DOHH2 (cell line): ENCODE measurements around the gene FAM53C.

Source experiments
- H3F3A ChIP-seq: fragments of 200-600 bp; sonication (generic), shearing (Covaris generic); 2 replicates; pipeline ENCODE4 v1.6.0; 2016; ENCODE audit warnings: antibody characterized with exemption, mild to moderate bottlenecking; ENCODE audit not compliant: control insufficient read depth, insufficient read depth
- H3K27ac ChIP-seq: fragments of 200-600 bp; sonication (generic); 2 replicates; pipeline ENCODE4 v1.5.1; 2014; ENCODE audit warnings: low read depth, mild to moderate bottlenecking, low read length, moderate library complexity
- H3K27me3 ChIP-seq: fragments of 200-600 bp; sonication (generic); 2 replicates; pipeline ENCODE4 v1.6.1; 2014; ENCODE audit warnings: mild to moderate bottlenecking, low read length, mixed read lengths; ENCODE audit not compliant: control insufficient read depth
- H3K36me3 ChIP-seq: fragments of 200-600 bp; sonication (generic); 2 replicates; pipeline ENCODE4 v1.6.1; 2014; ENCODE audit warnings: mild to moderate bottlenecking, low read length, moderate library complexity, mixed read lengths; ENCODE audit not compliant: control insufficient read depth
- H3K4me1 ChIP-seq: fragments of 200-600 bp; sonication (generic); 2 replicates; pipeline ENCODE4 v1.6.1; 2014; ENCODE audit warnings: mild to moderate bottlenecking, low read length, mixed read lengths; ENCODE audit not compliant: control insufficient read depth
- H3K4me2 ChIP-seq: fragments of 200-600 bp; sonication (generic); 2 replicates; pipeline ENCODE4 v1.6.0; 2014; ENCODE audit warnings: mild to moderate bottlenecking, low read length, moderate library complexity
- H3K4me3 ChIP-seq: fragments of 200-600 bp; sonication (generic); 2 replicates; pipeline ENCODE4 v1.5.1; 2014; ENCODE audit warnings: mild to moderate bottlenecking, low read length, mixed read lengths
- H3K79me2 ChIP-seq: fragments of 200-600 bp; sonication (generic); 2 replicates; pipeline ENCODE4 v1.6.1; 2014; ENCODE audit warnings: mild to moderate bottlenecking, low read length, mixed read lengths; ENCODE audit not compliant: control insufficient read depth
- H3K9me2 ChIP-seq: fragments of 200-600 bp; sonication (generic); replicated peaks from 2 replicates; pipeline ENCODE4 v1.6.1; 2014; ENCODE audit warnings: mild to moderate bottlenecking, low read length, mixed read lengths; ENCODE audit not compliant: control insufficient read depth
- H3K9me3 ChIP-seq: fragments of 200-600 bp; sonication (generic); 2 replicates; pipeline ENCODE4 v1.6.1; 2014; ENCODE audit warnings: antibody characterized with exemption, low read length, mixed read lengths; ENCODE audit not compliant: control insufficient read depth, insufficient read depth
- H4K20me1 ChIP-seq: fragments of 200-600 bp; sonication (generic); 2 replicates; pipeline ENCODE4 v1.6.0; 2014; ENCODE audit warnings: low read depth, mild to moderate bottlenecking, antibody characterized with exemption, low read length, moderate library complexity; ENCODE audit not compliant: control insufficient read depth, insufficient read depth
- CTCF ChIP-seq: fragments of 200-600 bp; sonication (generic); IDR thresholded peaks from one replicate; pipeline ENCODE4 v1.5.1; 2014; ENCODE audit warnings: antibody characterized with exemption, mild to moderate bottlenecking, low read depth, low read length; ENCODE audit not compliant: poor library complexity, severe bottlenecking
- EZH2phosphoT487 ChIP-seq: fragments of 200-600 bp; sonication (generic); IDR thresholded peaks from 2 replicates; pipeline ENCODE4 v1.6.1; 2017; ENCODE audit warnings: borderline replicate concordance, mild to moderate bottlenecking, antibody characterized with exemption, low read length, moderate library complexity, mixed read lengths

Gene FAM53C

GRCh38 chr5:138330813-138331448, 7.1 kb upstream of the FAM53C start:
- H3K36me3 ChIP-seq: peaks cover 12% of the 10 kb centered on the region
- peak overlapping the region; percentile 71 for H3K4me2 ChIP-seq
- no peaks in the 10 kb centered on the region for H3K9me3 ChIP-seq
- H3K4me3 ChIP-seq: peak overlapping the region; percentile 83
- no peaks in the 10 kb centered on the region for H3F3A ChIP-seq
- peaks cover 13% of the 10 kb centered on the region for H3K4me1 ChIP-seq
- TF ChIP-seq CTCF: no peak
- TF ChIP-seq EZH2phosphoT487: no peak
- no peaks in the 10 kb centered on the region for H4K20me1 ChIP-seq
- peak overlapping the region; percentile 47 for H3K27ac ChIP-seq
- H3K9me2 ChIP-seq: no peaks in the 10 kb centered on the region
- H3K79me2 ChIP-seq: peaks cover 17% of the 10 kb centered on the region
- H3K27me3 ChIP-seq: no peaks in the 10 kb centered on the region

DNA sequence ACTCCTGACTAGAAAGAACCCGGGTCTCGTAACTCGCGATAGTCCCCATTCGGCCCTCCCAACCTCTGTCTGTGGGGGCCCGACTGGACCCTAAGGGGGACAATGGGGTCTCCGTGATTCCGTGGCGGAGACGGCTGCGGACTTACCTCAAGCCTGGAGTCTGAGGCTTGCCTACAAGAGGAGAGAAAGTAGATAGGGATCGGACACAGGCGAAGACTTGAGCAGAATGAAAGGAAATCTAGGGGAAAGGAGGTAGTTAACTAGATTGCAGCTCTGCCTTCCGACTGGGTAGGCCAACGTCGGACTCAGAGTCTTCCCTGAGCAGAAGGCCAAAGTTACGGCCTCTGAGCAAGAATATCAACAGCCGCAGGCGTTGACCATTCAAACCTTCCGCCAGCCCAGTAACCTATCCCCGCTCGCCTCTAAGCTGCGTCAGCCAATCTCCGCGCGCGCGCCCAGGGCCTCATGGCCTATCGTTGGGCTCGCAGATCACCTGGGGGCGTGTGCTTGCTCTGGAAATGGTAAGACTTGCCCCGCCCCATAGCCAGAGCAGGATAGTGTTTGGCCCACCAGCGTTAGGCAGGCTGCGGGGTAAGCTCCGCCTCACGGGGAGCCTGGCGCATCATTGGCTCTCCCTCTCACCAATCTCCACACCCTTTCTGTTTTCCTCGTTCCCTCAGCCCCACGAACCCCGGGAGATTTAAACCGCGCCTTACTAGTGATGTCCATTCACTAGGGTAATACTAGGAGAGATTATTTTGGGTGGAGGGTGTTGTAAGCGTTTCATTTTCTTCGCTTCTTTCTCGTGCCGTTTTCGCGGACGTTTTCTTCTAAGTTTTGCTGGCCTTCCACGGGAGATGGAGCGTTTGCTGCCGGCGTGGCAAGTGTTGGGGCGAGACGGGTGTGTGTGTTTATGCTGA, 6.4 kb upstream of the FAM53C start, which contains the start of gene CDC25C:
CDC25C (minus strand) TSS at position 356 of the 920 bp plus-strand sequence. CDS start 624 bp downstream, outside the sequence.
- no peaks in the 10 kb centered on the region for H3K9me3 ChIP-seq

DNA sequence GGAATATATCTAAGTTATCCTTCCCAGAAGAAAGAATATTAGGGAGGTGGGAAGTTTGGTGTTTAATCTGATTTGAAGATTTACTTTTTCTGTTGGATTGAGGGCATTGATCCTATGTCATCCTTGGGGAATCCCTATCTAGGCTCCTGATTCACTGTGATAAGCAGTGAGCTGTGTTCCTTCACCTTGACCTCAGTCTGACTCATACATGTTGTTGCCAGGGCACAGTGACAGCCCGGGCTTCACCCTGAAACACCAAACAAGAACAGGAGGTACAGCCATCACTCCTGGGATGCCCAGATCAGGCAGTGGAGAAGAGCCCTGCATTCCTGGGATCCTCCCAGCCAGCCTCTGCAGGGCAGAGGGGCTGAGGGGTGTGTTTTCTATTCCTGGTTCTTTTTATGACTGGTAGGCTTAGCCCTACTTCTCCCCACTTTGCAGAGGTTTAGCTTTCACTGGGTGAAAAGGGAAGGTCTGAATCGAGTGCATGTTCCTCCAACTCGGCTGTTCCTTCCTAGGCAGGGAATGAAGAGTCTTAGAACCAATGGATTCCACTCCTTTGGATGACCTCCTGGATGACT, 3.1 kb upstream of the FAM53C start:
- Histone ChIP-seq H3K9me3 (no peaks in the 10 kb centered on the region), H3F3A (no peaks in the 10 kb centered on the region), H3K4me3 (no peak overlapping the region), H3K79me2 (peaks cover 33% of the 10 kb centered on the region), H3K4me2 (no peak overlapping the region), H3K4me1 (peaks cover 31% of the 10 kb centered on the region), H4K20me1 (no peaks in the 10 kb centered on the region), H3K36me3 (peaks cover 11% of the 10 kb centered on the region), H3K27me3 (no peaks in the 10 kb centered on the region), H3K9me2 (no peaks in the 10 kb centered on the region), H3K27ac (no peak overlapping the region)
- TF ChIP-seq CTCF (no peak), EZH2phosphoT487 (no peak)

More for the DNA sequence above, 6.4 kb upstream of the FAM53C start, which contains the start of gene CDC25C:
- no peaks in the 10 kb centered on the region for H4K20me1 ChIP-seq
- TF ChIP-seq EZH2phosphoT487 (no peak), CTCF (no peak)
- peaks cover 11% of the 10 kb centered on the region for H3K36me3 ChIP-seq
- H3K27ac ChIP-seq: peak within 1 kb of the TSS; percentile 47
- H3K79me2 ChIP-seq: peaks cover 17% of the 10 kb centered on the region
- no peaks in the 10 kb centered on the region for H3F3A ChIP-seq
- no peaks in the 10 kb centered on the region for H3K27me3 ChIP-seq
- peak within 1 kb of the TSS; percentile 83 for H3K4me3 ChIP-seq
- no peaks in the 10 kb centered on the region for H3K9me2 ChIP-seq
- H3K4me1 ChIP-seq: peaks cover 15% of the 10 kb centered on the region
- peak within 1 kb of the TSS; percentile 88 for H3K4me2 ChIP-seq
